Breast epithelium (tissue), 3 donors: ENCODE measurements around the gene ECT2.

Experiments
- POLR2AphosphoS5 ChIP-seq, 3 donors: sonication (generic); formaldehyde crosslinking; IDR thresholded peaks; one replicate each; pipeline ENCODE4 v1.6.1; 2017; ENCODE audit warnings: antibody characterized with exemption in 3 of 3
- TF ChIP-seq, protein P1 (sequence below), 3 donors: fragments of 450-650 bp; IDR thresholded peaks; one replicate each; pipeline ENCODE4 v1.5.1; 2016 to 2017; ENCODE audit warnings: antibody characterized with exemption in 3 of 3, mild to moderate bottlenecking in 3 of 3, moderate library complexity in 3 of 3

DNA sequence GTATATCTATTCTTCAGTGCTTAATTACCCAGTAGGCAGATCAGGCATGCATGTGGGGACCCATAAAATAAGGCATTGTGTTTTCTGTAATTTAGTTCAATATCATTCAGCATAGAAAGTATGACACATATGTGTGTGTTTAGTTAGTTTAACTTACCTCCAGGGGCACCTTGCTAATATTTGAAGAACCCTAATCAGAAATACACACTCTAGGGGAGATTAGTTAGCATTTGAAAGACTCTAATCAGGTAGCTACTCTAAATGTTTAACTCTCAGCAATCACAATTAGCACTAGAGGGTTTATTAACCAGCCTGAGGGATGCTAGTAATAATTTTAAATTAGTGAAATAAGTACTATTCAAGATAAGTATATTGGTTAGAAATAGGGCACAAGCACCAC lies 104.5 kb downstream of the ECT2 start:
- TF ChIP-seq, protein P1, sequence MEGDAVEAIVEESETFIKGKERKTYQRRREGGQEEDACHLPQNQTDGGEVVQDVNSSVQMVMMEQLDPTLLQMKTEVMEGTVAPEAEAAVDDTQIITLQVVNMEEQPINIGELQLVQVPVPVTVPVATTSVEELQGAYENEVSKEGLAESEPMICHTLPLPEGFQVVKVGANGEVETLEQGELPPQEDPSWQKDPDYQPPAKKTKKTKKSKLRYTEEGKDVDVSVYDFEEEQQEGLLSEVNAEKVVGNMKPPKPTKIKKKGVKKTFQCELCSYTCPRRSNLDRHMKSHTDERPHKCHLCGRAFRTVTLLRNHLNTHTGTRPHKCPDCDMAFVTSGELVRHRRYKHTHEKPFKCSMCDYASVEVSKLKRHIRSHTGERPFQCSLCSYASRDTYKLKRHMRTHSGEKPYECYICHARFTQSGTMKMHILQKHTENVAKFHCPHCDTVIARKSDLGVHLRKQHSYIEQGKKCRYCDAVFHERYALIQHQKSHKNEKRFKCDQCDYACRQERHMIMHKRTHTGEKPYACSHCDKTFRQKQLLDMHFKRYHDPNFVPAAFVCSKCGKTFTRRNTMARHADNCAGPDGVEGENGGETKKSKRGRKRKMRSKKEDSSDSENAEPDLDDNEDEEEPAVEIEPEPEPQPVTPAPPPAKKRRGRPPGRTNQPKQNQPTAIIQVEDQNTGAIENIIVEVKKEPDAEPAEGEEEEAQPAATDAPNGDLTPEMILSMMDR (IDR thresholded peaks at IDR 0.05): no peak
- TF ChIP-seq POLR2AphosphoS5 (IDR thresholded peaks at IDR 0.05): no peak
